GM18505 (cell line): ENCODE data around the gene GLUD2.
A peak's percentile ranks its signal among the peaks of the same experiment; 100 is the strongest.
"Not testable (repeated sequence)": the region's sequence is repeated elsewhere in the genome, so short reads cannot be mapped to it uniquely, and the experiment has no call there.

Experiments
- ATAC-seq: cut with Tn5 transposase; IDR thresholded peaks from one replicate; pipeline ENCODE4 v1.9.1; 2021; ENCODE audit not compliant: unreplicated experiment
- POLR2A ChIP-seq: IDR thresholded peaks from 4 replicates; pipeline ENCODE4 v1.6.1; 2011; ENCODE audit warnings: borderline replicate concordance; ENCODE audit not compliant: insufficient read depth, insufficient read length; ENCODE audit errors: extremely low read depth

Gene GLUD2

GRCh38 chrX:121047441-121048419 is at the start of gene GLUD2:
TSS of gene GLUD2 (plus strand) at chrX:121047610. CDS start at chrX:121047685, 75 bp downstream.
- ATAC-seq, result not testable (repeated sequence)

GRCh38 chrX:120999413-120999812 is 48.0 kb upstream of the GLUD2 start:
- TF ChIP-seq POLR2A, result no peak
- ATAC-seq, result peak; percentile 61

- TF ChIP-seq POLR2A, result no peak
- no peak for ATAC-seq
These were observed 46.8 kb upstream of the GLUD2 start for GRCh38 chrX:121000589-121000988.

- no peak for ATAC-seq
- no peak for TF ChIP-seq POLR2A
These were observed 38.5 kb upstream of the GLUD2 start for GRCh38 chrX:121008920-121009319.

GRCh38 chrX:121009764-121010163 is 37.6 kb upstream of the GLUD2 start:
- no peak for TF ChIP-seq POLR2A
- no peak for ATAC-seq

- ATAC-seq, result no peak
- TF ChIP-seq POLR2A, result no peak
These were observed 37.2 kb upstream of the GLUD2 start for GRCh38 chrX:121010218-121010617.

GRCh38 chrX:121011254-121011653 is 36.2 kb upstream of the GLUD2 start:
- TF ChIP-seq POLR2A, result no peak
- ATAC-seq, result no peak

- no peak for TF ChIP-seq POLR2A
- no peak for ATAC-seq
These were observed 33.4 kb upstream of the GLUD2 start for GRCh38 chrX:121013897-121014455.

GRCh38 chrX:121014826-121015225 is 32.6 kb upstream of the GLUD2 start:
- ATAC-seq, result no peak
- no peak for TF ChIP-seq POLR2A

- no peak for ATAC-seq
These were observed 19.0 kb upstream of the GLUD2 start for GRCh38 chrX:121028419-121028818.

GRCh38 chrX:121030083-121030482 is 17.3 kb upstream of the GLUD2 start:
- no peak for ATAC-seq

More at GRCh38 chrX:121028419-121028818, 19.0 kb upstream of the GLUD2 start:
- TF ChIP-seq POLR2A, result no peak

GRCh38 chrX:121032531-121032930 is 14.9 kb upstream of the GLUD2 start:
- no peak for ATAC-seq
- no peak for TF ChIP-seq POLR2A

More at GRCh38 chrX:121030083-121030482, 17.3 kb upstream of the GLUD2 start:
- TF ChIP-seq POLR2A, result no peak

- no peak for ATAC-seq
- no peak for TF ChIP-seq POLR2A
These were observed 11.3 kb upstream of the GLUD2 start for GRCh38 chrX:121036137-121036536.

GRCh38 chrX:121036951-121037350 is 10.5 kb upstream of the GLUD2 start:
- TF ChIP-seq POLR2A, result no peak
- no peak for ATAC-seq
